ENCODE measurements around the gene SRL. TPM values are rescaled to one million over a fixed set of nuclear protein-coding genes. Genes with fewer than 3 reads are reported as not detected.

The SRL gene
- total RNA-seq, 1 donor from 2014 or later, result 0.40 TPM

DNA sequence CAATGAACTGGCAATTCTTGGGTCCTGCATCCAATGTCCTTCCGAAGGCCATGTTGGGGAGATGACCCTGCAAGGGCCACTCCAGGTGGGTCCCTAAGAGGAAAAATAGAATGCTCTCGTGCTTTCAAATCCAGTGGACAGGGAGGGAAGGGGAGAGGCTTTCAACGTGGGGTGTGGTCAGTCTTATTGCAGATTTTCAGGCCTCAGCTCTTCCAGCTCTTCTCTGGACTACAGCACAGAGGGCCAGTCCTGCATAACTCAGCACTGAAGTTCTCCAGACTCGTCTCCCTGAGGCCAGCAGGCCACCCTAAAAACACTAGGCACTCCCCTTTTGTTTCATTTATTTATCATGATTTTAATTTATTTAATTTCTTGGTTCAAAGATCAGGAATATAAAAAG is 43.1 kb downstream of the SRL start:
- Mint-ChIP-seq H3K36me3 (ENCODE audit: low read depth) (no peaks in the 10 kb centered on the region), H3K9me3 (no peaks in the 10 kb centered on the region), H3K27me3 (ENCODE audit: low read depth) (no peaks in the 10 kb centered on the region), H3K27ac (ENCODE audit: unreplicated experiment) (no peak overlapping the region), H3K4me3 (no peak overlapping the region), H3K4me1 (no peaks in the 10 kb centered on the region)
- TF ChIP-seq, protein P1, sequence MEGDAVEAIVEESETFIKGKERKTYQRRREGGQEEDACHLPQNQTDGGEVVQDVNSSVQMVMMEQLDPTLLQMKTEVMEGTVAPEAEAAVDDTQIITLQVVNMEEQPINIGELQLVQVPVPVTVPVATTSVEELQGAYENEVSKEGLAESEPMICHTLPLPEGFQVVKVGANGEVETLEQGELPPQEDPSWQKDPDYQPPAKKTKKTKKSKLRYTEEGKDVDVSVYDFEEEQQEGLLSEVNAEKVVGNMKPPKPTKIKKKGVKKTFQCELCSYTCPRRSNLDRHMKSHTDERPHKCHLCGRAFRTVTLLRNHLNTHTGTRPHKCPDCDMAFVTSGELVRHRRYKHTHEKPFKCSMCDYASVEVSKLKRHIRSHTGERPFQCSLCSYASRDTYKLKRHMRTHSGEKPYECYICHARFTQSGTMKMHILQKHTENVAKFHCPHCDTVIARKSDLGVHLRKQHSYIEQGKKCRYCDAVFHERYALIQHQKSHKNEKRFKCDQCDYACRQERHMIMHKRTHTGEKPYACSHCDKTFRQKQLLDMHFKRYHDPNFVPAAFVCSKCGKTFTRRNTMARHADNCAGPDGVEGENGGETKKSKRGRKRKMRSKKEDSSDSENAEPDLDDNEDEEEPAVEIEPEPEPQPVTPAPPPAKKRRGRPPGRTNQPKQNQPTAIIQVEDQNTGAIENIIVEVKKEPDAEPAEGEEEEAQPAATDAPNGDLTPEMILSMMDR (conservative IDR thresholded peaks at IDR 0.05), result no peak
- no peak for DNase-seq (ENCODE audit: low read depth, low spot score)

DNA sequence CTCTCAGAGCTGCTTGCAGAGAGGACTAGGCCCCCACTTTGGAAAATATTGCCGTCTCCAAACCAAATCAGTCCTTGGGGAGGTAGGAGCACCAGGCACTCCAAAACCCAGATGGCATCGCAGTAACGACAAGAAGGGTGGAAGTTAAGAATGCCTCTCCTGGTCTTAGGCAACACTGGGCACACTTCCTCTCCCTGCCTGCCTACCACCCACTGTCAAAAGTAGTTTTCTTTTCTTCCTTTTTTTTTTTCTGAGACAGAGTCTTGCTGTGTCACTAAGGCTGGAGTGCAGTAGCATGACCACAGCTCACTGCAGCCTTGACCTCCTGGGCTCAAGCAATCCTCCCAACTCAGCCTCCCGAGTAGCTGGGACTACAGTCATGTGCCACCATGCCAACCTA is 47.2 kb downstream of the SRL start:
- DNase-seq (ENCODE audit: low read depth, low spot score), result no peak
- H3K9me3 Mint-ChIP-seq, result no peaks in the 10 kb centered on the region
- H3K27me3 Mint-ChIP-seq (ENCODE audit: low read depth), result no peaks in the 10 kb centered on the region
- H3K27ac Mint-ChIP-seq (ENCODE audit: unreplicated experiment), result no peak overlapping the region
- H3K4me3 Mint-ChIP-seq, result no peak overlapping the region
- H3K4me1 Mint-ChIP-seq, result no peaks in the 10 kb centered on the region
- no peaks in the 10 kb centered on the region for H3K36me3 Mint-ChIP-seq (ENCODE audit: low read depth)
- TF ChIP-seq, protein P1 (conservative IDR thresholded peaks at IDR 0.05), result no peak

DNA sequence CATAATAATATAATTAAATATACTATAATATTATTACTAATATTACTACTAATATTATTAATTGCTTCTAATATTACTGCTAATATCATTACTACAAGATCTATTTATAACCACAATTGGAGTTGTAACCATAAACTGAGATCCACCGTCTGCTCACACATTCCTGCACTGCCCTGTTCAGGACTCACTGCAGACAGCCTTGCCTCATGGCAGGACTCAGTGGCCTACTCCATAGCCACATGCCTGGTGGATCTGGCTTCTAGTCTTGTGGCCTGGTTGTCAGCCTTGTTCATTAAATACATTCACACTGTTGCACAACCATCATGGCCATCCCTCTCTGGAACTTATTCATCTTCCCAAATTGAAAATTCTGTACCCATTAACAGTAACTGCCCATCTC is 48.0 kb downstream of the SRL start:
- DNase-seq (ENCODE audit: low read depth, low spot score), result no peak
- no peak overlapping the region for H3K27ac Mint-ChIP-seq (ENCODE audit: unreplicated experiment)
- no peak overlapping the region for H3K4me3 Mint-ChIP-seq
- no peaks in the 10 kb centered on the region for H3K9me3 Mint-ChIP-seq
- no peaks in the 10 kb centered on the region for H3K4me1 Mint-ChIP-seq
- H3K27me3 Mint-ChIP-seq (ENCODE audit: low read depth), result no peaks in the 10 kb centered on the region
- H3K36me3 Mint-ChIP-seq (ENCODE audit: low read depth), result no peaks in the 10 kb centered on the region
- TF ChIP-seq, protein P1 (conservative IDR thresholded peaks at IDR 0.05), result no peak

DNA sequence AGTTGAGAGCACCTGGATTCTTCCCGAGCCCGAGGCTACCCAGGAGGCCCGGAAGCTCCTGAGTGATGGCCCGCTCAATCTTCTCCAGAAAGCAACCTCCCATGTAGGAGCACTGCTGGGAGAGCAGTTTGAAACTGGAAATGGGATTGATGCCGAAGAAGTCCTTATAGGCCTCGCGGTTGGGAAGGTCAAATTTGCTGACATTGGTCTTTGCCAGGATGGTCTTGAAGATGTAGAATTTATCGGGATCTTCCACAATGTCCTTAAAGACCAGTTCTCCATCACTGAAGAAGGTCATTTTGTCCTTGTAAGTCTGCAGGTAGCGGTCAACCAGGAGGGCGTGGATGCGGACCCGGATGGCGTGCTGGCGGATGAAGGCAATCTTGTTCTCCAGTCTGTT is 49.7 kb downstream of the SRL start:
- TF ChIP-seq, protein P1 (conservative IDR thresholded peaks at IDR 0.05), result no peak
- no peaks in the 10 kb centered on the region for H3K9me3 Mint-ChIP-seq
- H3K27ac Mint-ChIP-seq (ENCODE audit: unreplicated experiment), result no peak overlapping the region
- H3K27me3 Mint-ChIP-seq (ENCODE audit: low read depth), result no peaks in the 10 kb centered on the region
- H3K4me1 Mint-ChIP-seq, result no peaks in the 10 kb centered on the region
- H3K4me3 Mint-ChIP-seq, result no peak overlapping the region
- DNase-seq (ENCODE audit: low read depth, low spot score), result no peak
- H3K36me3 Mint-ChIP-seq (ENCODE audit: low read depth), result no peaks in the 10 kb centered on the region

DNA sequence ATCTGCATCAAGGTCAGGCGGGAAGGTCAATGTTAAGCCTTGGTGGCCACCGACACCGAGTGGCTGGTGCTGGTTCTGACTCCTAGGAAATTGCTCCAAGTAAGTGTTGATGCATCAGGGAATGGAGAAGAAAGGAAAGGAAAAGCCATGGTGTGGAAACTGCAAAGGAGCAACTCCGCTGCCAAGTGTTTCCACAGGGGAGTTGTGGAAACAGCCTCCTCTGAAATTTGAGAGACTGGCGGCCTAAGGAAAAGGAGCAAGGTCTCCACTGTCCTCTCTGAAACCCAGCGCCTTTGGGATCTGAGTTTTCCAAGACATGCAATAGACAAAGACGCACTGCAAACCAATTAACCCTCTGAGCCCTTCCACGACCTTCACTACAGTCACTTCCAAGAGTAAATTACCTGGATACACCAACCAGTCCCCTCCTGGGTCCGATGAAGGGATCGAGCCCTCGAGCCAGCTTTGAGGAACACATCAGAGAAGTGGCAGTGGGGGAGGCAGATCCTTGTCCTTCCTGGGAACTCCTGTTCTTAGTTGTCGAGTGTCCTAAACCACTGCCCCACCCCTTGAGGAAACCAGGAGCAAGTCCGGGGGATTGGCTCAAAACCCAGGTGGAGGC is 51.1 kb downstream of the SRL start:
- H3K27me3 Mint-ChIP-seq (ENCODE audit: low read depth), result no peaks in the 10 kb centered on the region
- no peaks in the 10 kb centered on the region for H3K4me1 Mint-ChIP-seq
- no peak overlapping the region for H3K4me3 Mint-ChIP-seq
- no peaks in the 10 kb centered on the region for H3K36me3 Mint-ChIP-seq (ENCODE audit: low read depth)
- TF ChIP-seq, protein P1 (conservative IDR thresholded peaks at IDR 0.05), result no peak
- no peaks in the 10 kb centered on the region for H3K9me3 Mint-ChIP-seq
- DNase-seq (ENCODE audit: low read depth, low spot score), result no peak
- no peak overlapping the region for H3K27ac Mint-ChIP-seq (ENCODE audit: unreplicated experiment)
